Upper lobe of left lung (tissue), 6 donors: ENCODE results near the gene CRTC1. TPM values are rescaled to one million over a fixed set of nuclear protein-coding genes. Genes with fewer than 3 reads are reported as not detected.
"Not testable (repeated sequence)": the region's sequence is repeated elsewhere in the genome, so short reads cannot be mapped to it uniquely, and the experiment has no call there.

Experiments
- ATAC-seq, 2 donors: fragments of 200-7000 bp; cut with Tn5 transposase; one replicate each; pipeline ENCODE4 v1.9.1; 2022; ENCODE audit warnings: mild to moderate bottlenecking in 2 of 2, moderate library complexity in 2 of 2; ENCODE audit not compliant: low FRiP score in 2 of 2
- DNase-seq, 2 donors: peaks; one replicate each; pipeline ENCODE4 v3.0.0-alpha.2; 2019 to 2020
- H3K27ac ChIP-seq, 4 donors: fragments of 200-600 bp; sonication (generic); one replicate each; pipeline ENCODE4 v1.5.1; 2016 to 2019
- H3K27me3 ChIP-seq, 4 donors: fragments of 200-600 bp; sonication (generic); one replicate each; pipeline ENCODE4 v1.5.1; 2017 to 2019
- H3K36me3 ChIP-seq, 4 donors: fragments of 200-600 bp; sonication (generic); one replicate each; pipeline ENCODE4 v1.5.1; 2016 to 2019
- H3K4me1 ChIP-seq, 4 donors: fragments of 200-600 bp; sonication (generic); one replicate each; pipeline ENCODE4 v1.5.1; 2018 to 2019
- H3K4me3 ChIP-seq, 4 donors: fragments of 200-600 bp; sonication (generic); one replicate each; pipeline ENCODE4 v1.5.1; 2017 to 2019; ENCODE audit warnings: mild to moderate bottlenecking in 2 of 4, moderate library complexity in 1 of 4
- H3K9me3 ChIP-seq, 4 donors: fragments of 200-600 bp; sonication (generic); one replicate each; pipeline ENCODE4 v1.5.1; 2018 to 2019
- CTCF ChIP-seq, 6 experiments: fragments of 450-650 bp in 4 of 6; fragments of 200-600 bp in 2 of 6; sonication (generic) in 2 of 6; IDR thresholded peaks; one replicate each; pipeline ENCODE4 v1.5.1; 2016 to 2019; ENCODE audit warnings: antibody characterized with exemption in 6 of 6
- EP300 ChIP-seq, 4 donors: sonication (generic); formaldehyde crosslinking; IDR thresholded peaks; one replicate each; pipeline ENCODE4 v1.5.1; 2017; ENCODE audit warnings: antibody characterized with exemption in 4 of 4, control low read depth in 2 of 4
- POLR2A ChIP-seq, 4 donors: fragments of 450-650 bp; IDR thresholded peaks; one replicate each; pipeline ENCODE4 v1.5.1; 2016 to 2017; ENCODE audit warnings: antibody characterized with exemption in 4 of 4, mild to moderate bottlenecking in 2 of 4
- POLR2AphosphoS5 ChIP-seq, 2 donors: sonication (generic); formaldehyde crosslinking; IDR thresholded peaks; one replicate each; pipeline ENCODE4 v1.5.1; 2017; ENCODE audit warnings: antibody characterized with exemption in 2 of 2
- WGBS, 2 donors: methylation state at CpG; one replicate each; pipeline ENCODE4 v1.1.5; 2017 to 2018; 5-methylcytosine and 5-hydroxymethylcytosine counted together
- total RNA-seq, 6 donors: library from RNA; depleted of rRNA in 4 of 6; stranded (reverse); fragments of >200 nt in 4 of 6; gene quantifications; one replicate each; pipeline versions ENCODE4 v1.1.0 to v1.2.1, GENCODE V29; 2016 to 2021
- donor health status: DM: no; HTN: no; CAD: no; lungs with moderate emphysema.
- donor health status: DM: no; HTN: yes; CAD: no; lungs with severe emphysema.

The CRTC1 gene
- total RNA-seq, 6 donors from 2014 or later = 5.9 to 27.2 (median 15.6) TPM

- no peaks in the 10 kb centered on the region for H3K27me3 ChIP-seq
- WGBS, 2 donors = 94 to 100% methylated on average over 5 to 18 of the region's 18 CpGs
- DNase-seq (no peak), ATAC-seq (no peak)
- no peak overlapping the region for H3K27ac ChIP-seq
- no peak for TF ChIP-seq EP300 (IDR thresholded peaks at IDR 0.05)
- TF ChIP-seq POLR2AphosphoS5 (IDR thresholded peaks at IDR 0.05) = no peak
- no peak for TF ChIP-seq POLR2A (IDR thresholded peaks at IDR 0.05)
- TF ChIP-seq CTCF (IDR thresholded peaks at IDR 0.05) = no peak
- no peaks in the 10 kb centered on the region for H3K4me1 ChIP-seq
- no peak overlapping the region for H3K4me3 ChIP-seq
- H3K36me3 ChIP-seq = no peaks in the 10 kb centered on the region
- no peaks in the 10 kb centered on the region for H3K9me3 ChIP-seq
These were observed 46.6 kb downstream of the CRTC1 start for GRCh38 chr19:18729933-18730530.

GRCh38 chr19:18730885-18731513 lies 47.5 kb downstream of the CRTC1 start:
- no peaks in the 10 kb centered on the region for H3K27me3 ChIP-seq
- no peaks in the 10 kb centered on the region for H3K4me1 ChIP-seq
- TF ChIP-seq CTCF (IDR thresholded peaks at IDR 0.05) = no peak
- no peak for TF ChIP-seq EP300 (IDR thresholded peaks at IDR 0.05)
- TF ChIP-seq POLR2A (IDR thresholded peaks at IDR 0.05) = no peak
- TF ChIP-seq POLR2AphosphoS5 (IDR thresholded peaks at IDR 0.05) = no peak
- 96 to 98% methylated on average over 10 of the region's 11 CpGs for WGBS, 2 donors
- ATAC-seq (no peak), DNase-seq (no peak)
- no peaks in the 10 kb centered on the region for H3K9me3 ChIP-seq
- H3K36me3 ChIP-seq = no peaks in the 10 kb centered on the region
- H3K4me3 ChIP-seq = no peak overlapping the region
- H3K27ac ChIP-seq = no peak overlapping the region

- ATAC-seq (no peak), DNase-seq (no peak)
- Histone ChIP-seq H3K4me3 (no peak overlapping the region), H3K9me3 (no peaks in the 10 kb centered on the region), H3K27me3 (no peaks in the 10 kb centered on the region), H3K4me1 (no peaks in the 10 kb centered on the region), H3K27ac (no peak overlapping the region), H3K36me3 (no peaks in the 10 kb centered on the region)
- no peak for TF ChIP-seq POLR2A (IDR thresholded peaks at IDR 0.05)
- no peak for TF ChIP-seq CTCF (IDR thresholded peaks at IDR 0.05)
- no peak for TF ChIP-seq POLR2AphosphoS5 (IDR thresholded peaks at IDR 0.05)
- no peak for TF ChIP-seq EP300 (IDR thresholded peaks at IDR 0.05)
- 63 to 90% methylated on average over 4 to 12 of the region's 15 CpGs for WGBS, 2 donors
These were observed 48.1 kb downstream of the CRTC1 start for GRCh38 chr19:18731562-18732008.

GRCh38 chr19:18733196-18733647 lies 49.7 kb downstream of the CRTC1 start:
- no peak for DNase-seq
- H3K9me3 ChIP-seq = no peaks in the 10 kb centered on the region
- WGBS, 2 donors = 47 to 61% methylated on average over 7 to 11 of the region's 11 CpGs
- H3K4me3 ChIP-seq = no peak overlapping the region
- no peak overlapping the region for H3K27ac ChIP-seq
- no peaks in the 10 kb centered on the region for H3K4me1 ChIP-seq
- ATAC-seq = no peak
- no peaks in the 10 kb centered on the region for H3K27me3 ChIP-seq
- no peaks in the 10 kb centered on the region for H3K36me3 ChIP-seq
- TF ChIP-seq POLR2AphosphoS5 (IDR thresholded peaks at IDR 0.05) (peak in 1 of 2 donors; percentile 39), EP300 (IDR thresholded peaks at IDR 0.05) (no peak)

- not testable (repeated sequence) for DNase-seq, ATAC-seq, H3K4me3 ChIP-seq, H3K9me3 ChIP-seq, H3K27me3 ChIP-seq, H3K4me1 ChIP-seq, H3K27ac ChIP-seq, H3K36me3 ChIP-seq
- 84 to 90% methylated on average over 11 of the region's 11 CpGs for WGBS, 2 donors
These were observed 50.4 kb downstream of the CRTC1 start for GRCh38 chr19:18733762-18734332.
